ENCODE results near the gene FAM110A. TPM values are rescaled to one million over a fixed set of nuclear protein-coding genes. Genes with fewer than 3 reads are reported as not detected.

The FAM110A gene
- total and polyA plus RNA-seq, 9 of the 15 experiments (the other 6 are each of a cell fraction or from before 2014, with no cell fraction given), result 0.73 to 15.5 (median 3.6) TPM

GRCh38 chr20:833450-834150 is at the start of gene FAM110A (continued):
- TF ChIP-seq, protein P1, sequence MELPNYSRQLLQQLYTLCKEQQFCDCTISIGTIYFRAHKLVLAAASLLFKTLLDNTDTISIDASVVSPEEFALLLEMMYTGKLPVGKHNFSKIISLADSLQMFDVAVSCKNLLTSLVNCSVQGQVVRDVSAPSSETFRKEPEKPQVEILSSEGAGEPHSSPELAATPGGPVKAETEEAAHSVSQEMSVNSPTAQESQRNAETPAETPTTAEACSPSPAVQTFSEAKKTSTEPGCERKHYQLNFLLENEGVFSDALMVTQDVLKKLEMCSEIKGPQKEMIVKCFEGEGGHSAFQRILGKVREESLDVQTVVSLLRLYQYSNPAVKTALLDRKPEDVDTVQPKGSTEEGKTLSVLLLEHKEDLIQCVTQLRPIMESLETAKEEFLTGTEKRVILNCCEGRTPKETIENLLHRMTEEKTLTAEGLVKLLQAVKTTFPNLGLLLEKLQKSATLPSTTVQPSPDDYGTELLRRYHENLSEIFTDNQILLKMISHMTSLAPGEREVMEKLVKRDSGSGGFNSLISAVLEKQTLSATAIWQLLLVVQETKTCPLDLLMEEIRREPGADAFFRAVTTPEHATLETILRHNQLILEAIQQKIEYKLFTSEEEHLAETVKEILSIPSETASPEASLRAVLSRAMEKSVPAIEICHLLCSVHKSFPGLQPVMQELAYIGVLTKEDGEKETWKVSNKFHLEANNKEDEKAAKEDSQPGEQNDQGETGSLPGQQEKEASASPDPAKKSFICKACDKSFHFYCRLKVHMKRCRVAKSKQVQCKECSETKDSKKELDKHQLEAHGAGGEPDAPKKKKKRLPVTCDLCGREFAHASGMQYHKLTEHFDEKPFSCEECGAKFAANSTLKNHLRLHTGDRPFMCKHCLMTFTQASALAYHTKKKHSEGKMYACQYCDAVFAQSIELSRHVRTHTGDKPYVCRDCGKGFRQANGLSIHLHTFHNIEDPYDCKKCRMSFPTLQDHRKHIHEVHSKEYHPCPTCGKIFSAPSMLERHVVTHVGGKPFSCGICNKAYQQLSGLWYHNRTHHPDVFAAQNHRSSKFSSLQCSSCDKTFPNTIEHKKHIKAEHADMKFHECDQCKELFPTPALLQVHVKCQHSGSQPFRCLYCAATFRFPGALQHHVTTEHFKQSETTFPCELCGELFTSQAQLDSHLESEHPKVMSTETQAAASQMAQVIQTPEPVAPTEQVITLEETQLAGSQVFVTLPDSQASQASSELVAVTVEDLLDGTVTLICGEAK (IDR thresholded peaks at IDR 0.05), result peak; percentile 66; the same call in 1 of the 2 replicates
- TF ChIP-seq, protein P1 (CRISPR knock-in tag; IDR thresholded peaks at IDR 0.05), result no peak
- TF ChIP-seq GABPB1 (CRISPR knock-in tag; IDR thresholded peaks at IDR 0.05) (peak; percentile 83), ZKSCAN3 (CRISPR knock-in tag; IDR thresholded peaks at IDR 0.05) (no peak), MTA2 (IDR thresholded peaks at IDR 0.05; ENCODE audit: low read depth) (no peak), BCL6 (CRISPR knock-in tag; IDR thresholded peaks at IDR 0.05) (no peak), TEAD1 (CRISPR knock-in tag; IDR thresholded peaks at IDR 0.05) (no peak), CHD4 (IDR thresholded peaks at IDR 0.05; ENCODE audit: insufficient read depth, insufficient replicate concordance, low read depth, low read length, poor library complexity, severe bottlenecking) (no peak), CBX2 (IDR thresholded peaks at IDR 0.05; ENCODE audit: insufficient read depth, low read length, poor library complexity, severe bottlenecking) (no peak), KDM5B (IDR thresholded peaks at IDR 0.05; ENCODE audit: insufficient replicate concordance, low read depth, low read length) (no peak), ASH1L (IDR thresholded peaks at IDR 0.05; ENCODE audit: borderline replicate concordance, low read depth, partially characterized antibody) (peak; percentile 70)
- TF ChIP-seq, protein P2, sequence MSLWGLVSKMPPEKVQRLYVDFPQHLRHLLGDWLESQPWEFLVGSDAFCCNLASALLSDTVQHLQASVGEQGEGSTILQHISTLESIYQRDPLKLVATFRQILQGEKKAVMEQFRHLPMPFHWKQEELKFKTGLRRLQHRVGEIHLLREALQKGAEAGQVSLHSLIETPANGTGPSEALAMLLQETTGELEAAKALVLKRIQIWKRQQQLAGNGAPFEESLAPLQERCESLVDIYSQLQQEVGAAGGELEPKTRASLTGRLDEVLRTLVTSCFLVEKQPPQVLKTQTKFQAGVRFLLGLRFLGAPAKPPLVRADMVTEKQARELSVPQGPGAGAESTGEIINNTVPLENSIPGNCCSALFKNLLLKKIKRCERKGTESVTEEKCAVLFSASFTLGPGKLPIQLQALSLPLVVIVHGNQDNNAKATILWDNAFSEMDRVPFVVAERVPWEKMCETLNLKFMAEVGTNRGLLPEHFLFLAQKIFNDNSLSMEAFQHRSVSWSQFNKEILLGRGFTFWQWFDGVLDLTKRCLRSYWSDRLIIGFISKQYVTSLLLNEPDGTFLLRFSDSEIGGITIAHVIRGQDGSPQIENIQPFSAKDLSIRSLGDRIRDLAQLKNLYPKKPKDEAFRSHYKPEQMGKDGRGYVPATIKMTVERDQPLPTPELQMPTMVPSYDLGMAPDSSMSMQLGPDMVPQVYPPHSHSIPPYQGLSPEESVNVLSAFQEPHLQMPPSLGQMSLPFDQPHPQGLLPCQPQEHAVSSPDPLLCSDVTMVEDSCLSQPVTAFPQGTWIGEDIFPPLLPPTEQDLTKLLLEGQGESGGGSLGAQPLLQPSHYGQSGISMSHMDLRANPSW (CRISPR knock-in tag; IDR thresholded peaks at IDR 0.05), result no peak
- TF ChIP-seq, protein P3, sequence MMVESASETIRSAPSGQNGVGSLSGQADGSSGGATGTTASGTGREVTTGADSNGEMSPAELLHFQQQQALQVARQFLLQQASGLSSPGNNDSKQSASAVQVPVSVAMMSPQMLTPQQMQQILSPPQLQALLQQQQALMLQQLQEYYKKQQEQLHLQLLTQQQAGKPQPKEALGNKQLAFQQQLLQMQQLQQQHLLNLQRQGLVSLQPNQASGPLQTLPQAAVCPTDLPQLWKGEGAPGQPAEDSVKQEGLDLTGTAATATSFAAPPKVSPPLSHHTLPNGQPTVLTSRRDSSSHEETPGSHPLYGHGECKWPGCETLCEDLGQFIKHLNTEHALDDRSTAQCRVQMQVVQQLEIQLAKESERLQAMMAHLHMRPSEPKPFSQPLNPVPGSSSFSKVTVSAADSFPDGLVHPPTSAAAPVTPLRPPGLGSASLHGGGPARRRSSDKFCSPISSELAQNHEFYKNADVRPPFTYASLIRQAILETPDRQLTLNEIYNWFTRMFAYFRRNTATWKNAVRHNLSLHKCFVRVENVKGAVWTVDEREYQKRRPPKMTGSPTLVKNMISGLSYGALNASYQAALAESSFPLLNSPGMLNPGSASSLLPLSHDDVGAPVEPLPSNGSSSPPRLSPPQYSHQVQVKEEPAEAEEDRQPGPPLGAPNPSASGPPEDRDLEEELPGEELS (CRISPR knock-in tag; IDR thresholded peaks at IDR 0.05; ENCODE audit: borderline replicate concordance), result no peak
